Activated CD8-positive, alpha-beta memory T cell treated with anti-CD3 and anti-CD28 coated beads, Interleukin-2, amount 50 U/mL, for 48 hours (primary cell): ENCODE measurements around the gene MAPK14.

Source experiments
- DNase-seq: peaks from one replicate; pipeline ENCODE4 v3.0.0-alpha.2; 2020

The MAPK14 gene

DNA sequence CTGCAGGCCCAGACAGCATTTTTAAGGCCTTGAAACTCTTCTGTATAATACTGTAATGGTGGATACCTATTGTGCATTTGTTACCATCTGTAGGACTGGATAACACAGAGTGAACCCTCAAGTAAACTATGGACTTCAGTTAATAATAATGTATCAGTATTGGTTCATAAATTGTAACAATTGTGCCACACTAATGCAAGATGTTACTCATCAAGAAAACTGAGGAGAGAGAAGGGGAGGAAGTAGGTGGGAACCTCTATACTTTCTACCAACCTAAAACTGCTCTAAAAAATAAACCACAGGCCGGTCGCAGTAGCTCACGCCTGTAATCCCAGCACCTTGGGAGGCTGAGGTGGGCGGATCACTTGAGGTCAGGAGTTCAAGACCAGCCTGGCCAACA is 113.5 kb downstream of the MAPK14 start:
- DNase-seq = no peak

DNA sequence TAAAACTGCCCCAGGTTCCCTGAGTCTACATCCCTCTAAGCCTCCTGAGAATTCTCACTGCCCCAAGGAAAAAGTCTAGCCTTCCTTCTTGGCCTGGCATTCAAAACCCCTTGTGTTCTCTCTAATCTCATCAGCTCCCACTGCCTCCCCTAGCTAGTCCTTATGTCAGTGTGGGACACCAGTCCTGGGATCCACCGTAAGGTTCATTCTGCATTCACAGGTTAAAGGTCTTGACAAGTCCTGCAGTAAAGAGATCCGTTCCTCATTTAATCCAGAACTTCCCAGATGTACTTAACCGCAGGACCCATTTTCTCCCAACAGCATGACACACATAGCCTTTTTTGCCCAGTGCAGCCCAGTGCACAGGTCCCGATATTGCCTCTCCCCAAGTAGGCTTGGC is 114.4 kb downstream of the MAPK14 start:
- no peak for DNase-seq

DNA sequence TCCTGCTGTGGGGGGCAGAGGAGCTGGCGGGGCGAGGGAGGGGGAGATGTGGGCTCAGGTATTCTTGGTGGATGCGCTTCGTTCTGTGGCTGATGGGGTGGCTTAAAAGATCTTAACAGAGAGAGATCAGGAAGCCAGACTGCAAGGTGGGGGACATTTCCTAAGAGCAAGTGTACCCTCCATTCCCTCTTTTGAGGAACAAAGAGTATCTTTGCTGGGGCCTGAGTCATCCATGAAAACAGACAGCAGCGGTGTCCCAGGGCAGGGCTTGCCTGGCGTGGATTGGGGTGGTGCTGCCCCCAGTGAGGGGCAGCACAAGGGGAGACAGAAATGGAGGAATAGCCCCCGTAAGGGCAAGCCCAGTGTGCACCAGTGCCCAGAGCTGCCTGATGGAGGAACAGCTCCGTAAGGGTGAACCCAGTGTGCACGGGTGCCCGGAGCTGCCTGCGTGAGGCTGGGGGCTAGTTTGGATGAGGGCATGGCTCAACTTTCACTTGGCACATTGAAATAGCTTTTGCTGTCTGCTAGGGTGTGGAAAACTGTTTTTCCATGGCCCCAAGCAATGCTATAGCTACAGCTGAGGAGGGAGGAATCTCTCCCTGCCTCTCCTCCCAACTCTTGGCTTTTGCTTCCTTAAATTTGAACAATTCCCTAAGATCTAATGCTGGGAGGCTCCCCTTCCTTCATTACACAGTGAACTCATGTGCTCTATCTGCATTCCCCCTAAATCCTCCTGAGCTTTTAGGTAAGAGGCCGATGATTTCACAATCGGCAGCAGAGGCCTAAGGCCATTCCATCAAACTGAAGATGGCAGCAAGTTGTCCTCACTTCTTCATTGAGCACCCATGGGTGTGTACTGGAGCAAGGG is 115.6 kb downstream of the MAPK14 start:
- no peak for DNase-seq

DNA sequence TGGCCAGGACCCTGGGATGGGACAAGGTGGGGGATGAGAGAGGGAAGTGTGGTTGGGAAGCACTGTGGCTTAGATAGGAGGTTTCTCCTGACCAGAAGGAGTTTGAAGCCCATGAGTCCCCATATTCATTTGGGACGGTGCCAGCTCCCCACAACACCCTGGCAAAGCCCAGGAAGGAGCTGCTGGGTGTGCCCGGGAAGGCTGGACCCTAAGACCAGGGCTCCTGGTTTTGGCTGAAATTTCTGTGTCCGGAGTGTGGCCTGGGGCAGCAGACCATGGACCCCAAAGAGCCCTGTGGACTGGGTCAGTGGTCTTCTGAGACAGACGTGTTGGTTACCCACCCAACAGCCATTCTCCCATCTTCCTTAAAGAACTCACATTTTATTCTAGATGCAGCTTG is 117.9 kb downstream of the MAPK14 start:
- no peak for DNase-seq

DNA sequence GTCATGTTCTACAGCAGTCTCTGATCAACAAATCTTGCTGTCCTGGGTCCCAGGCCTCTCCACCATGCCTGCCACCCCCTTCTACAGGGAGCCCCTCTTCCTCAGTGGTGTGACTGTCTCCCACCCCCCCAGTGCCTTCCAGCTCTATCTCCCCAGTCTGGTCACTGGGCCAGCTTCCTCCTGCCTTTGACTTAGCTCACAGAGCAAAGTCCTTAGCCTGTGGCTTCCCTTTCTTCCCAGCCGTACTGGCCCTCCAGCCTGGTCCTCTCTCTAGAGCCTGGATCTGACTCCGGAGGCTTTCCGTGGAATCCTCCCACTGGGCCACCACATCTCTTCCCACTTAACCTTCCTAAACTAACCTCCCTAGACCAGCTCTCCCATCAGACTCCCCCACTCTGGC is 119.7 kb downstream of the MAPK14 start:
- no peak for DNase-seq

DNA sequence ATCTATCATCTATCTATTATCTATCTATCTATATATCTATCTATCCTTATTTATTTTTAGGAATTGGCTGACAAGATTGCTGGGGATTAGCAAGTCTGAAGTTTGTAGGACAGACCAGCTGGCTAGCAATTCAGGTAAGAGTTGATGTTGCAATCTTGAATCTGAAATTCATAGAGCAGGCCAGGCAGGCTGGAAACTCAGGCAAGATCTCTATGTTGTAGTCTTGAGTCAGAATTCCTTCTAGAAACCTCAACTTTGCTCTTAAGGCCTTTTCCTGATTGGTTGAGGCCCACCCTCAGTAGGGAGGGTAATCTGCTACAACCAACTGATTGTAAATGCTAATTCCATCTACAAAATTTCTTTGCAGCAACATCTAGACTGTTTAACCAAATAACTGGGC is 121.9 kb downstream of the MAPK14 start:
- no peak for DNase-seq

DNA sequence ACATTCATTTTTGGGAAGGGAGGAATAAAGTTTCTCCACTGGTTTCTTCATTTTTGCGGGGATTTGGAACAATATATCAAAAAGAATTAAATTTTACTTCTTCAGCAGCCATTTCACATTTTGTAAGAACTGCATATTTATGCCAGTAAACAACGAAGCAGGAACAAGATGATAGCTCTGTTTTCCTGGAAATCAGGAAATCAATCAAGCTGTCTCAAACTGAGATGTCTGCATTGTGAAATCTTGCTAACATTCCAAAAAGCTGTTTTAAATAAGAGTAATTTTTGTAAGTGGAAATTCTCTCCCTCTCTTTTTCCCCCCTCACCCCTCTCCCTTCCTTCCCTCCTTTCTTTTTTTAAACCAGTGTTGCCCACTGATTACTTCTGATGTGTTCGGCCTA is 122.7 kb downstream of the MAPK14 start:
- no peak for DNase-seq

DNA sequence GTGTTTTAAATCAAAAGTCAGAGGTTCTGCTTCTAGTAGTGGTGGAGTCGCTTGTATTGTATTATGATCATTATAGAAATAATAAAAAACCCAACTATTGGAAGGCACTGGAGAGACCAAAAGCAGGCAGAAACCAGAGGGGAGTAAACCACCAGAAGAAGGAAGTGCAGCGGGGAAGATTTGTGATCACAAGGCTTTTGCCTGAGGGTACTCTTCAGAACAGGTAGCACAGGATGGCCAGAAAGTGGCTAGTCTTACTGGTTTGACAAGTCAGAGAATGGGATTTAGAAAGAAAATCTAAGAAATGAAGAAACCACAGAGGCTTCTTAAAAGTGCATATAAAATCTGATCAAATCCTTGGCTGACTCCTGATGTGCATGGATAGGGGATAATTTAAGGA is 126.7 kb downstream of the MAPK14 start:
- DNase-seq = no peak

DNA sequence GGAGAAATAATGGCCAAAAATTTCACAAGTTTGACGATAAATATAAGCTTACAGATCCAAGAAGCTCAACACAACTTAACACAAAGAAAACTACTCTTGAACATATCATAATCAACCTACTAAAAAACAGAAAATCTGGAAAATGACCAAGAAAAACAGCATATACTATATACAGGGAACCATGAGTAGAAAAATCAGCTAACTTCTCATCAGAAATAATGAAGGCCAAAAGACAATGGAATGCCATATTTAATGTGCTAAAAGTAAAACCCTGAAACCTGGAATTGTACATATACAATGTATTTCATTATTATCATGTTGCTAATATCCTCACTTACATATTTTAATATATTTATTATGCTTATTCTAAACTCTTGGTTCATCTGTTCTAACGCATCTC is 128.1 kb downstream of the MAPK14 start:
- DNase-seq = no peak

DNA sequence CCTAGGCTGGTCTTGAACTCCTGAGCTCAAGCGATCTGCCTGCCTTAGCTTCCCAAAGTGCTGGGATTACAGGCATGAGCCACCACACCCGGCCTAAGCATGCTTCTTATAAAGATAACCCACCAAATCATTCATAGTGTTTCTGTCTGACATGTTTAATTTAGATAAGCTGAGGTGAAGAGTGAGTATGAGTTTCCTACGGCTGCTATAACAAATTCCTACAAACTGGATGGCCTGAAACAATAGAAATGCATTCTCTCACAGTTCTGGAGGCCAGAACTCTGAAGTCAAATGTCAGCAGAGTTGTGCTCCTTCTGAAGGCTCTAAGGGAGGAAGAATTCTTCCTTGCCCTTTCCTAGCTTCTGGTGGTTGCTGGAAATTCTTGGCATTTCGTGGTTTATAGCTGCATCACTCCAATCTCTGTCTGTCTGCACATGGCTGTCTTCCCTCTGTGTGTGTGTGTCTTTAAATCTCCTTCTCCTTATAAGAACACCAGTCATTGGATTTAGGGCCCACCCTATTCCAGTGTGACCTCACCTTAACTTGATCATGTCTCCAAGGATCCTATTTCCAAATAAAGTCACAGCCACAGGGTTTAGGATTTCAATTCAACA is 132.6 kb downstream of the MAPK14 start:
- DNase-seq = no peak
